Measurements from ENCODE around the gene TNS2.

The TNS2 gene

GRCh38 chr12:53056296-53056695 lies 6.4 kb downstream of the TNS2 start:
- no peak for DNase-seq (ENCODE audit: low read depth in 2 of 2)

DNA sequence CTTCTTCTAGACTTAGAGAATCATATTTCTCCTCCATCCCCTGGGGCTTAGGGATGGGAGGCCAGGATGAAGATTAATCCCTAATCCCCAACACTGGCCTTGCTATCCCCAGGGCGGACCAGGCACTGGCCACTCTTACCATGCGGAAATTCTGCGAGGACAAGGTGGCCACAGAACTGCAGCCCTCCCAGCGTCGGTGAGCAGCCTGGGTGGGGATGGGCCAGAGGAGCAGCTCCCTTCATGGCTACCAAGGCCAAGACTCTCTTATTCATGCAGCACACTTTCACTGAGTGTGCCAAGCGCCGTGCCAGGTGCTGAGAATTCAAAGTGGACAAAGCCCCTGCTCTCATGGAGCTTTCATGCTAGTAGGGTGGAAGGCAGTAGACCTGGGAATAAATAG lies 7.0 kb downstream of the TNS2 start:
- DNase-seq (ENCODE audit: low read depth in 2 of 2), result no peak

DNA sequence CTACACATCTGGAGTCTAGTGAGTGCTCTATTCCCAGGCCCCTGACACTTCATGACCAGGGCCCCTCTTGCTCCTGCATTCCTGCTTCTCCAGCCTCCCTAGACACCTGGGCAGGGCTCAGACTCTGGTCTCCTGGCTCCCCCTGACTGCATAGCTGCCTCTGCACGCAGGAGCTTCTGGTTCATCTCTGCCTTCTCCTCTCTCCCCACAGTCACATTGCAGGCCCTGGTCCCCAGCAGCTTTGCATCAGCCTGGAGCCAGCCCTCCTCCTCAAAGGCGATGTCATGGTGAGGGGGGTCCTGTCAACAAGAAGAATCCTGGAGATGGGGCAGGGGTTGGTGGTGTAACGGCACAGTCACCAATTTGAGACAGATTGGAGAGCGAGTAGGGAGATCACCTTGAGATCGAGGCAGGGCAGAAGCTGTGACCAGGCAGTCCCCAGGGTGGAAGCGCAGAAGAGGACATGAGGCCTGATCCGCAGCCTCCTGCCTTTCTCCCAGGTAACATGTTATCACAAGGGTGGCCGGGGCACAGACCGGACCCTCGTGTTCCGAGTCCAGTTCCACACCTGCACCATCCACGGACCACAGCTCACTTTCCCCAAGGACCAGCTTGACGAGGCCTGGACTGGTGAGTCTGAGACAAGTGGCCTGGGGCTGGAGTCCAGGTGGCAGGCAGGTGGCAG lies 8.1 kb downstream of the TNS2 start:
- no peak for DNase-seq (ENCODE audit: low read depth in 2 of 2)

DNA sequence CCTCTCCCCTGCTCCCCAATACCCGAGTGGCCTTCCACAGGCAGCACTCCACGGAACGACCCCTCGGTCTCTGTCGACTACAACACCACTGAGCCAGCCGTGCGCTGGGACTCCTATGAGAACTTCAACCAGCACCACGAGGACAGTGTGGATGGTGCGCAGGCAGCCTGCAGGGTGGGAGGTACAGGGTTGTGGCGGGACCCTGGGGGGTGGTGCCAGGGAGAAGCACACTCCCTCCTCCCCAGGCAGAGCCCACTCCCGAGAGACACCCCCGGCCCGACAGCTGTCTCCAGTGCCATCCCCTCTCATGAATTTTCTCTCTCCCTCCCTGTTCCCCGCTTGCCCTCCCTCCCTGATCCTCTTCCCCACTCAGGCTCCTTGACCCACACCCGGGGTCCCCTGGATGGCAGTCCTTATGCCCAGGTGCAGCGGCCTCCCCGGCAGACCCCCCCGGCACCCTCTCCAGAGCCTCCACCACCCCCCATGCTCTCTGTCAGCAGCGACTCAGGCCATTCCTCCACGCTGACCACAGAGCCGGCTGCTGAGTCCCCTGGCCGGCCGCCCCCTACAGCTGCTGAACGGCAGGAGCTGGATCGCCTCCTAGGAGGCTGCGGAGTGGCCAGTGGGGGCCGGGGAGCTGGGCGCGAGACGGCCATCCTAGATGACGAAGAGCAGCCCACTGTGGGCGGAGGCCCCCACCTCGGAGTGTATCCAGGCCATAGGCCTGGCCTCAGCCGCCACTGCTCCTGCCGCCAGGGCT lies 9.0 kb downstream of the TNS2 start:
- no peak for DNase-seq (ENCODE audit: low read depth in 2 of 2)

DNA sequence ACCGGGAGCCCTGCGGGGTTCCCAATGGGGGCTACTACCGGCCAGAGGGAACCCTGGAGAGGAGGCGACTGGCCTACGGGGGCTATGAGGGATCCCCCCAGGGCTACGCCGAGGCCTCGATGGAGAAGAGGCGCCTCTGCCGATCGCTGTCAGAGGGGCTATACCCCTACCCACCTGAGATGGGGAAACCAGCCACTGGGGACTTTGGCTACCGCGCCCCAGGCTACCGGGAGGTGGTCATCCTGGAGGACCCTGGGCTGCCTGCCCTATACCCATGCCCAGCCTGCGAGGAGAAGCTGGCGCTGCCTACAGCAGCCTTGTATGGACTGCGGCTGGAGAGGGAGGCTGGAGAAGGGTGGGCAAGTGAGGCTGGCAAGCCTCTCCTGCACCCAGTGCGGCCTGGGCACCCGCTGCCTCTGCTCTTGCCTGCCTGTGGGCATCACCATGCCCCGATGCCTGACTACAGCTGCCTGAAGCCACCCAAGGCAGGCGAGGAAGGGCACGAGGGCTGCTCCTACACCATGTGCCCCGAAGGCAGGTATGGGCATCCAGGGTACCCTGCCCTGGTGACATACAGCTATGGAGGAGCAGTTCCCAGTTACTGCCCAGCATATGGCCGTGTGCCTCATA lies 9.7 kb downstream of the TNS2 start:
- no peak for DNase-seq (ENCODE audit: low read depth in 2 of 2)

DNA sequence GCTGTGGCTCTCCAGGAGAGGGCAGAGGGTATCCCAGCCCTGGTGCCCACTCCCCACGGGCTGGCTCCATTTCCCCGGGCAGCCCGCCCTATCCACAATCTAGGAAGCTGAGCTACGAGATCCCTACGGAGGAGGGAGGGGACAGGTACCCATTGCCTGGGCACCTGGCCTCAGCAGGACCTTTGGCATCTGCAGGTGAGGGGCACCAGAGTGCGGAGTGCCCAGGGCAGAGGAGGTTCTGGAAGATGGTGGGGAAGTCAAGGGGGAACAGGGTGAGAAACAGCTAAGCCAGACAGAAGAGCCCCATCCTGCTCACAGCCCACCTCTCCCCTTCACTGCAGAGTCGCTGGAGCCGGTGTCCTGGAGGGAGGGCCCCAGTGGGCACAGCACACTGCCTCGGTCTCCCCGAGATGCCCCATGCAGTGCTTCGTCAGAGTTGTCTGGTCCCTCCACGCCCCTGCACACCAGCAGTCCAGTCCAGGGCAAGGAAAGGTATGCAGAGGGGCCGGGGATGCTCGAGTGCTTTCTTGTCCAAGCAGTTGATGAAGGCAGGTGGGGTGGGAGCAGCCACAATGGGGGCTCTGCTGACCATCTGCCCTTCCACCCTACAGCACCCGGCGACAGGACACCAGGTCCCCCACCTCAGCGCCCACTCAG lies 10.3 kb downstream of the TNS2 start:
- no peak for DNase-seq (ENCODE audit: low read depth in 2 of 2)

- no peak for DNase-seq (ENCODE audit: low read depth in 2 of 2)
Observed at GRCh38 chr12:53060721-53061276, 10.9 kb downstream of the TNS2 start.

DNA sequence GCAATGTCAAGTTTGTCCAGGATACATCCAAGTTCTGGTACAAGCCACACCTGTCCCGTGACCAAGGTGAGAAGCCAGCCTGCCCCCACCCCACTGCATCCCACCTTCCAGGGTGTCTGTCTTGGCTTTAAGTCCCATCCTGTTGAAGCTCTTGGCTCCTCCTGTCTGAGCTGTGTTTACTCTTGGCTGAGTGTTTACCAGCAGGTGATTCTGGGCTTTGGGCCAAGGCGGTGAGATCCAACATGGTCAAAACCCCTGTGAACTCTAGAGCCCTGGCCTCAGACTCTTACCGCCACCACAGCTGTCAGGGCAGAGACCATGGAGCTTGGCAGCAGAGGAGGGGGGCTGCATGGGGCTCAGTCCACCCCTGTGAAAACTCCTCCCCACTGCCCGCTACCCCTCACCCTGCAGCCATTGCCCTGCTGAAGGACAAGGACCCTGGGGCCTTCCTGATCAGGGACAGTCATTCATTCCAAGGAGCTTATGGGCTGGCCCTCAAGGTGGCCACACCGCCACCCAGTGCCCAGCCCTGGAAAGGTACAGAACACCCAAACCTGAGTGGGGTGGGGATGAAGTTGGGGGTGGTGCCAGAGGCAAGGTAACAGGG lies 11.6 kb downstream of the TNS2 start:
- DNase-seq (ENCODE audit: low read depth in 2 of 2), result no peak

GRCh38 chr12:53062011-53062961 lies 12.4 kb downstream of the TNS2 start:
- no peak for DNase-seq (ENCODE audit: low read depth in 2 of 2)

DNA sequence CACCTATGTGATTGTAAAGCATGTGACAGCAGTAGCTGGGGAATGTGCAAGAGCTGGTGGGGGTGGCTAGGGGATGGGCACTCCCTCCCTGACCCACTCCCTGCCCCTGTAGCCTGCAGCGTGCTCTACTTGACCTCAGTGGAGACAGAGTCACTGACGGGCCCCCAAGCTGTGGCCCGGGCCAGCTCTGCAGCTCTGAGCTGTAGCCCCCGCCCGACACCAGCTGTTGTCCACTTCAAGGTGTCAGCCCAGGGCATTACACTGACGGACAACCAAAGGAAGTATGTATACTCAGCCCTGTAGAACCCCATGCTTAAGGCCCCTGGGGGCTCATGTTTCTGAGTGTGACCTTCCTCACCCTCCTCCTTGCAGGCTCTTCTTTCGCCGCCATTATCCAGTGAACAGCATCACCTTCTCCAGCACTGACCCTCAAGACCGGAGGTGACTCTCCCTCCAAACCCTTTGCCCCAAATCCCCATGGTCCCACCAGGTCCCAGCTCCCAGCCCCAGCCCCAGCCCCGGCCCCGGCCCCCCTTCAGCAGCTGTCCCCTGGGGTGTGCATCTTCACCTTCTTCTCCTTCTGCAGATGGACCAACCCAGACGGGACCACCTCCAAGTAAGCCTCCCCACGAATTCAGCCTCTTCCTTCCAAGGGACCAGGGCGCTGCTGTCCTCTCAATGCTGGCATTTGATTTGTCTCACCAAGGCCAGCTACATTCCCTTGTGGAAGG lies 13.3 kb downstream of the TNS2 start:
- no peak for DNase-seq (ENCODE audit: low read depth in 2 of 2)

DNA sequence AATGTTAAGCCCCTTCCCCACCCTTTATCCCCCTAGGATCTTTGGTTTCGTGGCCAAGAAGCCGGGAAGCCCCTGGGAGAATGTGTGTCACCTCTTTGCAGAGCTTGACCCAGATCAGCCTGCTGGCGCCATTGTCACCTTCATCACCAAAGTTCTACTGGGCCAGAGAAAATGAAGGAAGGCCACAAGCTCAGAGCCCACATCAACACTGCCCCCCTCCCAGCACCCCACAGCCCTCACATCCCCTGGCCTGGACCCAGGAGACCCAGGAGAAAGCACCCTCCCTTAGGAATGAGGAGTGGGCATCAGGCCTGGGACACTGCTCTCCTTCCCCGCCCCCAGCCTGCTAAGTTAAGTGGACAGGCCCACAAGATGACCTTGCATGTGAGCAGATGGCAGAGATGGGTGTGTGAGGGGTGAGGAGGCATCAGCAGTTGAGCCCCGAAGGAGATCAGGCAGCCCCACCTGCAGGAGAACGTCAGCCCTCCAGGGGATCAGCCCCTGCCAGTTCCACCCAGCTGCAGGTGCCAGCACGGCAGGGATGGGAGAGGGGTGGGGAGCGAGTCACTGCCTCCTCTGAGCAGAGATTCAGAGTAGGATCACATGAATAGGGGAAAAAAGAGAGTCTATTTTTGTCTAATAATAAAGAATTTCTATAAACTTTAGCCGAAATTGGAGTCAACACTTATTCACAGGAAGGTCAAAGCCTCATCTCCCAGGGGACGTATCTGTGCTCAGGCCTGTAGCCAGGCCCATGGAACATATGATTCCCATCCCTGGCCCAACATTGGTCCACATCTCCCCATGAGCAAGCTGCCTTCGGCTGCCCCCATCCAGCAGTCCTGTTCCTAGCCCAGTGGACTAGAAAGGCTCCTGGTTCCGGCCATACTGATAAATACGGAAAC lies 14.1 kb downstream of the TNS2 start:
- DNase-seq (ENCODE audit: low read depth in 2 of 2), result no peak

DNA sequence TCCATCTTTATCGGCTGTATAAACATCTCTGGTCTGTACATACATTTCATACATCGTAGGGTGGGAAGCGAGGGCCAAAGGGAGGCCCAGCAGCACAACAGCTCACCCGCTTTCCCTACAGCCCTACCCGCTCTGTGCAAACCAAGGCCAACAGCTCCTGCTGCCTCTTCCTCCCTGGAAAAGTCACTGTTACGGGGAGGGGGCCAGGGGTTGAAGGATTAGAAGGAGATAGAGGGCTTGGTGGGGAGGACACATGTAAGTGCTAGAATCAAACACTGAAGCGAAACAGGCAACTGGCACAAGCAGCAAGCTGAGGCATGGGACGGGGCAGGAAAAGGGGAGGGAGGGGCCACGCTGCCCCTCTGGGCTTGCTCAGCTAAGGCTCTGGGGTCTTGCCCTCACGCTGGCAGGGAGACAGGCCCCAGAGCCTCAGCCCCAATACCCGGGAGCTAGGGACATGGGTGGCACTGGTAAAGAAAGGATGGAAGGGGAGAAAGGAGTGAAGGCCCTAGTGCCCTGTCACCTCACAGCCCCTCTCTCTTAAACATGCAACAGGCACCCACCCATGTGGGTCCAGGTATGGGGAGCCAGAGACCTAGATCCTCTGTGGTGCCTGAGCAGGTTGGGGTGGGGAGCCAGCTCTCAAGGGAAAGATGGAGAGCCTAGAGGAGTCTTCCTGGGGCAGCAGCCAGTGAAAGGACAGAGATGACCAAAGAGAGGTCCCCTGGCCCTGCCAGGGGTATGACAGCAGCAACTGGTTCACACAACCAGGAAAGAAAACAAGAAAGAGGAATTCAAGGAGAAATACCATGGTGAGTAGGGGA lies 15.0 kb downstream of the TNS2 start:
- DNase-seq (ENCODE audit: low read depth in 2 of 2), result no peak

- no peak for DNase-seq (ENCODE audit: low read depth in 2 of 2)
Observed at GRCh38 chr12:53065470-53065869, 15.6 kb downstream of the TNS2 start.

DNA sequence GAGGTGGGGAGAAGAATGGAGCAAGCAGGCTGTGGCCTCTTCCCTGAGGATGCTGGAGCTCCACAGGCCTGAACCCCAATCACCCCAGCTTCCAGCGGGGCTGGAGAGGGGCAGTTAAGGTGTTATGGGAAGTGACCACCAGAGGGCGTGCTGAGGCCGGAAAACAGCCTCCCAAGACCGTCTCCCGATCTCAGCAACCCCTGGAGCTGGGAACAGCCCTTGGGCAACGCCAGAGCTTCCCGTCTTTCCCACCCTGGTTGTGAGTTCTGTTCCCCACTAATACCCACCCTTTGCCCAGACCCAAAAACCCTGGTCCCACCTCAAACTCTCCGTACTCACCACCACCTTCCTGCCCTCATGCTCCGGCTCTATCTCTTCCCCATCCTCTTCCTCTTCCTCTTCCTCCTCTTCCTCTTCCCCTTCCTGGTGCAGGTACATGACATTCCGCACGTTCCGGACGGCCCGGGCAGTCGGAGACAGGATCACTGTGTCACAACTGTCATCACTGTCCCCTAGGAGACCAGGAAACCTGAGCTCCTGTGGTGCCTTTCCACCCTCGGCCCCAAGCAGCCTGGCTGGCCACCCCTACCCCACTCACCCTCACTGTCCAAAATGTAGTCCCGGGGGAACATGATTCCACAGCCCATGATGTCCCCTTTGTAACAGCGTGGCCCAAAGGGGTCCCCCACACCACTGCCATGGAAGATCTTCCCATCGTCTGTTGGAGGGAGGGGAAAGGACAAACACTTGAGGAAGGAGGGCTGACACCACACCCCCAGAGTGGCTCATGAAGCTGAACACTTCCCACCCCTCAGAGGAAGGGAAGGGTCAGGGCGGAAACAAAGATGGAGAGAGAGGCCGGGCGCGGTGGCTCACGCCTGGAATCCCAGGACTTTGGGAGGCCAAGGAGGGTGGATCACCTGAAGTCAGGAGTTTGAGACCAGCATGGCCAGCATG lies 16.4 kb downstream of the TNS2 start:
- peak in 1 of 2 donors; percentile 52 for DNase-seq (ENCODE audit: low read depth in 2 of 2)

DNA sequence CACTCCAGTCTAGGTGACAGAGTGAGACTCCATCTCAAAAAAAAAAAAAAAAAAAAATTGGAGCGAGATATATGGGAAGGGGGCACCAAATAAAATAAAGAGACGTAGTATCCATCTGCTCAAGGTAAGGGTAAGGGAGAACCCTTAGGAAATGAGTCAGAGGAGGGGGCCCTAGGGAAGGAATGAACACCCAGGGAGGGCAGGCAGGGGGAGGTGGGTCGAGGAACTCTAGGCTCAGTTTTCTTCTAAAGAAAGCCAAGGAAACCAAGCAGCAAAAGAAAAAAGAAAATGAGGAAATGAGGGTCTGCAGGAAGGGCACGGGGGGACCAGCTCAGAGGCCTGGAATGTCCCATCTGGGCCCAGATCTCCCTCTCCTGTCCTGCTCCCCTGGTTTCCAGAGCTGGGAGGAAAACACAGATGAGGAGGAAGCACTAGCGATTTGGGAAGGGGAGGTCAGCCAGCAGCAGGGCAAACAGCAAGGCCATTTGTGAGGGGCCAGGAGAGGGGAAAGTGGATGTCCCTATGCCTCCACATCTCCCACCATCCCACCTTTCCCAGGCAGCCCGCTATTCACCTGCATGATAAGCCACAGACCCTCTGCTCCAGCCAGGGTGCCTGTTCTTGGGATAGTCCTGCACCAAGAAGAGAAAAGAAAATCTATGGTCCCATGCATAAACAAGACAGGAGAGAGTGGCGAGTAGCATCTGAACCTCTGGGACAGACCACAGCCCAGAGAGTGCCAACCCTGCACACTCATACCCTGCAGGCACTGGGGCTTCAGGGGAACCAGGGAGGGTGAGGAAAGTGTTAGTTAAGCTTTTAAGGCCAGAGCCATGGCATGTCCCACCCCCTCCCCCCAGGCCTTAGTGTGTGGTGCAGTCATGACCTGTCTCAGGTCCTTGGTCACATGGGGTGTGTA lies 17.5 kb downstream of the TNS2 start:
- DNase-seq (ENCODE audit: low read depth in 2 of 2), result no peak

All from stimulated activated CD4-positive, alpha-beta T cell treated with anti-CD3 and anti-CD28 coated beads, Interleukin-15, amount 100 ng/mL, for 48 hours (primary cell).